H9 (cell line): ENCODE measurements around the gene EBF4. TPM values are rescaled to one million over a fixed set of nuclear protein-coding genes. Genes with fewer than 3 reads are reported as not detected.

Experiments used
- DNase-seq: peaks from one replicate; pipeline ENCODE4 v3.0.0-alpha.2; 2017
- H2AFZ ChIP-seq: one replicate; pipeline ENCODE4 v1.6.1; 2013; ENCODE audit warnings: mild to moderate bottlenecking, low read length, control low read depth, moderate library complexity
- H2AK5ac ChIP-seq: 2 replicates; pipeline ENCODE4 v1.6.1; 2013; ENCODE audit warnings: low read length, control low read depth, mixed read lengths; ENCODE audit not compliant: insufficient read length
- H2BK120ac ChIP-seq: one replicate; pipeline ENCODE4 v1.6.1; 2013; ENCODE audit warnings: low read depth, mild to moderate bottlenecking, low read length, control low read depth, inconsistent platforms; ENCODE audit not compliant: poor library complexity, severe bottlenecking
- H2BK12ac ChIP-seq: 2 replicates; pipeline ENCODE4 v1.6.1; 2013; ENCODE audit warnings: low read length, control low read depth, mixed read lengths, low read depth; ENCODE audit not compliant: insufficient read length
- H2BK15ac ChIP-seq: 2 replicates; pipeline ENCODE4 v1.6.1; 2013; ENCODE audit warnings: low read depth, low read length, control low read depth
- H2BK20ac ChIP-seq: one replicate; pipeline ENCODE4 v1.6.1; 2013; ENCODE audit warnings: low read depth, mild to moderate bottlenecking, low read length, control low read depth, inconsistent platforms; ENCODE audit not compliant: poor library complexity, severe bottlenecking
- H2BK5ac ChIP-seq: 2 replicates; pipeline ENCODE4 v1.6.1; 2013; ENCODE audit warnings: low read length, control low read depth, mixed read lengths; ENCODE audit not compliant: insufficient read length
- H3K14ac ChIP-seq: 2 replicates; pipeline ENCODE4 v1.6.1; 2013; ENCODE audit warnings: low read length, control low read depth; ENCODE audit not compliant: insufficient read depth
- H3K18ac ChIP-seq: 2 replicates; pipeline ENCODE4 v1.6.1; 2013; ENCODE audit warnings: low read depth, mild to moderate bottlenecking, mixed read lengths, low read length, control low read depth; ENCODE audit not compliant: insufficient read length
- H3K23ac ChIP-seq: 2 replicates; pipeline ENCODE4 v1.6.1; 2013; ENCODE audit warnings: low read length, control low read depth, mixed read lengths, low read depth; ENCODE audit not compliant: insufficient read length
- H3K23me2 ChIP-seq: 2 replicates; pipeline ENCODE4 v1.6.1; 2013; ENCODE audit warnings: low read depth, mild to moderate bottlenecking, mixed read lengths, low read length, control low read depth; ENCODE audit not compliant: insufficient read length, poor library complexity, severe bottlenecking
- H3K27ac ChIP-seq: 2 replicates; pipeline ENCODE4 v1.5.1; 2013; ENCODE audit warnings: low read length, control low read depth, mixed read lengths, low read depth; ENCODE audit not compliant: insufficient read length
- H3K27me3 ChIP-seq: 2 replicates; pipeline ENCODE4 v1.6.1; 2013; ENCODE audit warnings: low read length, control low read depth, inconsistent platforms; ENCODE audit not compliant: insufficient read depth
- H3K4ac ChIP-seq: 2 replicates; pipeline ENCODE4 v1.6.1; 2013; ENCODE audit warnings: low read depth, mild to moderate bottlenecking, control low read depth, inconsistent platforms, low read length, moderate library complexity
- H3K4me1 ChIP-seq: 2 replicates; pipeline ENCODE4 v1.6.1; 2013; ENCODE audit warnings: low read length, control low read depth, inconsistent platforms; ENCODE audit not compliant: insufficient read depth
- H3K4me2 ChIP-seq: 2 replicates; pipeline ENCODE4 v1.6.1; 2013; ENCODE audit warnings: low read length, control low read depth, mixed read lengths; ENCODE audit not compliant: insufficient read length, insufficient read depth
- H3K56ac ChIP-seq: 2 replicates; pipeline ENCODE4 v1.6.1; 2013; ENCODE audit warnings: low read depth, mild to moderate bottlenecking, mixed read lengths, low read length, control low read depth; ENCODE audit not compliant: insufficient read length
- H3K79me1 ChIP-seq: 2 replicates; pipeline ENCODE4 v1.6.1; 2013; ENCODE audit warnings: low read depth, mild to moderate bottlenecking, moderate library complexity, low read length, control low read depth, inconsistent platforms; ENCODE audit not compliant: insufficient read depth, poor library complexity, severe bottlenecking
- H3K79me2 ChIP-seq: 2 replicates; pipeline ENCODE4 v1.6.1; 2013; ENCODE audit warnings: low read length, control low read depth, inconsistent platforms; ENCODE audit not compliant: insufficient read depth
- H3K9ac ChIP-seq: 2 replicates; pipeline ENCODE4 v1.6.1; 2013; ENCODE audit warnings: low read length, control low read depth, mixed read lengths; ENCODE audit not compliant: insufficient read length; ENCODE audit errors: extremely low read depth
- H3K9me3 ChIP-seq: one replicate; pipeline ENCODE4 v1.6.1; 2013; ENCODE audit warnings: low read depth, low read length, inconsistent platforms; ENCODE audit not compliant: control insufficient read depth
- H3T11ph ChIP-seq: one replicate; pipeline ENCODE4 v1.6.1; 2013; ENCODE audit warnings: mild to moderate bottlenecking, low read length, control low read depth, inconsistent platforms
- H4K20me1 ChIP-seq: one replicate; pipeline ENCODE4 v1.6.1; 2013; ENCODE audit not compliant: control insufficient read depth, insufficient read length, insufficient read depth
- H4K5ac ChIP-seq: 2 replicates; pipeline ENCODE4 v1.6.1; 2013; ENCODE audit warnings: low read depth, mild to moderate bottlenecking, mixed read lengths, low read length, control low read depth; ENCODE audit not compliant: insufficient read length
- H4K8ac ChIP-seq: replicated peaks from 2 replicates; pipeline ENCODE4 v1.6.1; 2013; ENCODE audit warnings: low read length, control low read depth, mixed read lengths, low read depth; ENCODE audit not compliant: insufficient read length
- H4K91ac ChIP-seq: 2 replicates; pipeline ENCODE4 v1.6.1; 2013; ENCODE audit warnings: low read depth, mild to moderate bottlenecking, moderate library complexity, mixed read lengths, low read length, control low read depth; ENCODE audit not compliant: insufficient read length
- H3K27ac Mint-ChIP-seq, 3 experiments: 2 replicates in 2 of 3; 3 replicates in 1 of 3; pipeline ENCODE4 v1.8.0; 2020 to 2021; ENCODE audit warnings: mixed read lengths in 3 of 3, mild to moderate bottlenecking in 1 of 3, moderate library complexity in 1 of 3
- H3K27me3 Mint-ChIP-seq: 2 replicates; pipeline ENCODE4 v1.8.0; 2021; ENCODE audit warnings: low read depth, mild to moderate bottlenecking, moderate library complexity, mixed read lengths
- H3K36me3 Mint-ChIP-seq, 3 experiments: 2 replicates in 2 of 3; 3 replicates in 1 of 3; pipeline ENCODE4 v1.8.0; 2020 to 2021; ENCODE audit warnings: low read depth in 3 of 3, mixed read lengths in 3 of 3; ENCODE audit not compliant: insufficient read depth in 1 of 3
- H3K4me1 Mint-ChIP-seq, 2 experiments: 2 replicates each; pipeline ENCODE4 v1.8.0; 2020; ENCODE audit warnings: mixed read lengths in 2 of 2
- H3K4me3 Mint-ChIP-seq, 2 experiments: 2 replicates in 1 of 2; 3 replicates in 1 of 2; pipeline ENCODE4 v1.8.0; 2020 to 2021; ENCODE audit warnings: mild to moderate bottlenecking in 2 of 2, mixed read lengths in 2 of 2, moderate library complexity in 1 of 2
- H3K9me3 Mint-ChIP-seq, 2 experiments: 2 replicates in 1 of 2; 3 replicates in 1 of 2; pipeline ENCODE4 v1.8.0; 2020; ENCODE audit warnings: mild to moderate bottlenecking in 2 of 2, mixed read lengths in 2 of 2, moderate library complexity in 1 of 2
- CTCF ChIP-seq: fragments of 200-600 bp; sonication (generic); conservative IDR thresholded peaks from 3 replicates; pipeline ENCODE4 v1.8.0; 2021; ENCODE audit warnings: antibody characterized with exemption, mild to moderate bottlenecking
- WGBS: extraction: QIAGEN DNeasy Blood & Tissue Kit; methylation state at CpG from one replicate; pipeline ENCODE4 v1.1.7; 2013; ENCODE audit warnings: missing lambda C conversion rate, low lambda C conversion rate, mixed read lengths; ENCODE audit not compliant: insufficient read length; ENCODE audit errors: extremely low coverage; 5-methylcytosine and 5-hydroxymethylcytosine counted together
- total RNA-seq: library from RNA; stranded (reverse); gene quantifications from 2 replicates; pipeline ENCODE4 v1.2.1, GENCODE V29; 2021

EBF4 gene
- total RNA-seq, 1 experiment from 2014 or later = 3.9 TPM

- no peak overlapping the region for H2BK12ac ChIP-seq
- H3K56ac ChIP-seq = no peak overlapping the region
- DNase-seq = no peak
- H3K14ac ChIP-seq = no peak overlapping the region
- Mint-ChIP-seq H3K4me3 (no peak overlapping the region), H3K27ac (peak overlapping the region in 2 of 3 experiments; percentile 44 to 72; a peak in 1 of 7 replicates), H3K9me3 (no peaks in the 10 kb centered on the region), H3K4me1 (peaks cover 24 to 38% of the 10 kb centered on the region in 2 experiments), H3K27me3 (peaks cover 28% of the 10 kb centered on the region), H3K36me3 (no peaks in the 10 kb centered on the region)
- H4K20me1 ChIP-seq = no peaks in the 10 kb centered on the region
- no peak overlapping the region for H4K8ac ChIP-seq
- H2AK5ac ChIP-seq = no peak overlapping the region
- H4K91ac ChIP-seq = no peak overlapping the region
- H4K5ac ChIP-seq = no peak overlapping the region
- no peak overlapping the region for H3K27ac ChIP-seq
- no peak overlapping the region for H3K18ac ChIP-seq
- H3K4ac ChIP-seq = no peak overlapping the region
- no peak overlapping the region for H2BK120ac ChIP-seq
- H3K79me2 ChIP-seq = no peaks in the 10 kb centered on the region
- H2BK5ac ChIP-seq = no peak overlapping the region
- H3K23ac ChIP-seq = no peak overlapping the region
- no peak overlapping the region for H2BK20ac ChIP-seq
- H3K9ac ChIP-seq = no peak overlapping the region
- no peak for TF ChIP-seq CTCF
- no CpG with 5 or more reads among the region's 7 CpGs for WGBS
- peaks cover 3% of the 10 kb centered on the region for H3K23me2 ChIP-seq
- no peak overlapping the region for H3K4me2 ChIP-seq
- H3T11ph ChIP-seq = no peak overlapping the region
- no peak overlapping the region for H2BK15ac ChIP-seq
- H2AFZ ChIP-seq = no peak overlapping the region
- H3K79me1 ChIP-seq = no peaks in the 10 kb centered on the region
- peaks cover 3% of the 10 kb centered on the region; the same call in 1 of the 2 replicates for H3K27me3 ChIP-seq
- H3K4me1 ChIP-seq = no peaks in the 10 kb centered on the region
- no peaks in the 10 kb centered on the region for H3K9me3 ChIP-seq
Measured at GRCh38 chr20:2760297-2760951, 67.8 kb downstream of the EBF4 start.
